ENCODE data around the gene EPAS1. TPM values are rescaled to one million over a fixed set of nuclear protein-coding genes. Genes with fewer than 3 reads are reported as not detected.

The EPAS1 gene
- total RNA-seq, 1 experiment from 2014 or later, result 20.7 TPM

DNA sequence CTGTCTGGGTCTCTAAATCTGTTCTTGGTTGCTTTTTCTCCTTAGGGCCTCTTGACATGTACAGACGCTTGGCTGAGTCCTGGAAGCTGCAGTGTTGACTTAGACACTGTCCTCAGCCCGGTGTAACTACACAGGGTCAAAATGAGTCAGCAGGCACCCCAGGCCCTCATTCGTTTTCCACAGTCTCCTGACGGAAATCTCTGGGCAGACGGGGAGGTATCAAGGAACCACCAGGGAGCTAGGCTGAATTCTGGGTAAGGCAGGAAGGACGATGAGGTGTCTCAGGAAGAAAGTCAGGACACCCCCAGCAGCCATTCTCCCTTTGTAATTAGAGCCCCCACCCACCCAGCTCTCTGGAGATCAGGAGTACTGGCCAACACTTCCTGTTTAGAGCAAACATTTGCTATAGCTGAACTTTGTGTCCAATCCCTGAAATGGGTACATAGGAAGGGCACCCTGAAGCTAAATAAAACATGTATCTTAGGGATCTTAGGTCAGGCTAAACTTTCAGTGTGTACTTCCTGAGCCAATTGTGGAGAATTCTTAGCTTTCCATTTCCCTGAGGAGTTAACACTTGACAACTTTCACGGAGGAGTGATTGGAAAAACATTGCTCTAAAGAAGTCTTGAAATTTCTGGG lies 23.9 kb upstream of the EPAS1 start:
- DNase-seq (ENCODE audit: low spot score), result no peak

DNA sequence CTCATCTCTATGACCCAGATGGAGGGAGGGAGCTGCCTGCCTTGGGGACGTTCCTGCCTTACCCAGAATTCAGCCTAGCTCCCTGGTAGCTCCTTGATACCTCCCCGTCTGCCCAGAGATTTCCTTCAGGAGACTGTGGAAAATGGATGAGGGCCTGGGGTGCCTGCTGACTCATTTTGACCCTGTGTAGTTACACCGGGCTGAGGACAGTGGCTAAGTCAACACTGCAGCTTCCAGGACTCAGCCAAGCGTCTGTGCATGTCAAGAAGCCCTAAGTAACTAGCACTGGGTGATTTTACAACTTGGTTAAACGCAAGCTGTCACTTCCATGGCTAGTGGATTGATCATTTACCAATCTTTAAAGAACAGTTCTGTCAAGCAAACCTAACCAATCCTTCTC lies 23.3 kb upstream of the EPAS1 start:
- no peak for DNase-seq (ENCODE audit: low spot score)

DNA sequence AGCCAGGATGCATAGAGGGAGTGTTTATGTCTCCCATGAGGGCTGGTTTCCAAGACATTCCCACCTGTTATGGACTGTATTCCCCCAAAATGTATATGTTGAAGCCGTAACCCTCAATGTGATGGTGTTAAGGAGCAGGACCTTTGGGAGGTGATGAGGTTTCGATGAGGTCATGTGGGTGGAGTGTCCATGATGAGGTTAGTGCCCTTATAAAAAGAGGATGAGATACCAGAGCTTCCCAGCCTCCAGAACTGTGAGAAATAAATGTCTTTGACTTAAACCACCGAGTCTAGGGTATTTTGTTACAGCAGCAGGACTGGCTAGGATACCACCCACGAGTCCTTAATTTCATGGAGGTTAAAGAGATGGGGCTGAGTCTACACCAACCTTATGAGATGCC lies 22.6 kb upstream of the EPAS1 start:
- no peak for DNase-seq (ENCODE audit: low spot score)

DNA sequence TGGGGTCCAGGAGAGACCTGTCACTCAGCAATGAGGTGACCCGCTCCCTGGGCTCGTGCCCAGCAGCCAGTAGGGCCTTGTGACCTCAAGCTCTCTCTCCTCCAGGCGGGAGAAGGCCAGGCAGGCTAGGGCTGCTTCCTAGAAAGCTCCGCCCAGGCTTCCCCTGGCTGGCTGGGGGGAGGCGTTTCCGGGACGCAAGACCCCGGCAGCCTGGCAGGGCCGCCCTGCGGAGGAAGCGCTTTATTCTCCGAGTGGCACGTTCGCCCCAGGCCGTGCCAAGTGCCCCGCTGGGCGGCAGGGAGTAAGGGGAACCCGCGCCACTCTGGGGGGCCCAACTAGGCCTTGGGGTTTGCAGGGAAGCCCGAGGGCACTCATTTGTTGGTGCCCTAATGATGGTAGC lies 21.2 kb upstream of the EPAS1 start:
- no peak for DNase-seq (ENCODE audit: low spot score)

DNA sequence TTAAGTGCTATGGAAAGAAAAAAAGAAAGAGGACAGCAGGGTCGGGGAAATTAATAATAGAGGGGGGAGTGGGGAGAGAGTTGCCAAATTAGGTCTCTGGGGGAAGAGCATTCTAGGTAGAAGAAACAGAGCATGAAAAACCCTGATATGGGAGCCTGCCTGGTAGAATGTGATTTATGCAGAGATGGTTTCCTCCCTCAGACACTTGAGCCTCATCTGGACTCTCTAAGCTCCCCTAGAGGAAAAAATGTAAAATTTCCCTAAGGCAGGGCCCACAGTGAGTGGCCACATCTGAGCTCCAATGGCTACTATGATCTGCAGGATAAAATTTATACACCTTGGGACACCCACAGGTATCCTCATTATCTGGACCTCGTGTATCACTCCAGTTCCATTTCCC lies 20.6 kb upstream of the EPAS1 start:
- peak; percentile 31 for DNase-seq (ENCODE audit: low spot score)

DNA sequence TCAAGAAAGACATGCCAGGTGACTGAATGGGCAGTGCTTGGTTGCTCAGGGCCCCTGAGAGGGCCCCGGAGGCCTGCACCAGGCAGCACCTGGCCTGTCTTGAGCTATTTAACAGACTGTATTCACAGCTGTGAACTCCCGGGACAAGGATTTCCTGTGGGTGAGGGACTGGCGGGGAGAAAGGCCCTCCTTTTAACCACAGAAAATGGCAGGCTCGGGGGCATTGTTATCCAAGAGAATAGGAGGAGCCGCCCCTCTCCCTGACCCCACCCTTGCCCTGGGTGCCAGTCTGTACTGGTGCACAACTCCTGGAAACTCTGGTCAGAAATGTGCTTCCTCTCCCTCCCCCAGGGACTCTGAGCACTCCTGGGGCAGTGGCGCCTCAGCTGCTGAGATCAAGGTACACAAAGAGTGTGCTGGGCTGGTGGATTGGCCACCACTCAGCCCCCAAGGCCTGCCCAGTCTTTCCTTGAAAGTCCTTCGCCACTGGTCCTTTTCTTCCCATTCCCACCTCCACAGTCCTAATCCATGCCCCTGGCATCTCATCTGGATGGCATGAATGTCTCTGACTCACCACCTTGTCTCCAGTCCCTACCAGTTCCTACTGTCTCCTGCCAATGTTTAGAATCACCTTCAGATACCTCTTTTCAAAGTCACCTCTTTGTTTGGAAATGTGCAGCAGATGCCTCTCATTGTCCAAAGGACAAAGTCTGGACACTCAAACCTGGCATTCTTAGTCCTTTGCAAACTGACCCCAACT lies 19.6 kb upstream of the EPAS1 start:
- DNase-seq (ENCODE audit: low spot score), result no peak

DNA sequence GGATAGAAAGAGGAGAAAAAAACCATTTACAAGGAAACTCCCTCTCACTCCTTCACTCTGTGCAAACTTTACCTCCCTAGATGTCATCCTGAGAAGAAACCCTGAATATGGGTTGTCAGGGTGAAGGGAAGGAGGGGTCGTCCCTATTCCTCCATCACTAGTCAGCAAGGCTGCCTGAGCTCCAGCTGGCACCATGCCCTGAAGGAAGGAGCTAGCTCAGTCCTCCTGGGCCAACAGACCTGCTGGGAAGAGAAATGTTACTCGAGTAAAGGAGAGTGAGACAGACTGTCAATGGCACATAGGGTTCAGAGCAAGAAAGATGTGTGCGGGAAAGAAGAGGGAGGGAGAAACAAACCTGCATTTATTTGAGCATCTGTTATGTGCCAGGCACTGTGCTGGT lies 18.3 kb upstream of the EPAS1 start:
- no peak for DNase-seq (ENCODE audit: low spot score)

DNA sequence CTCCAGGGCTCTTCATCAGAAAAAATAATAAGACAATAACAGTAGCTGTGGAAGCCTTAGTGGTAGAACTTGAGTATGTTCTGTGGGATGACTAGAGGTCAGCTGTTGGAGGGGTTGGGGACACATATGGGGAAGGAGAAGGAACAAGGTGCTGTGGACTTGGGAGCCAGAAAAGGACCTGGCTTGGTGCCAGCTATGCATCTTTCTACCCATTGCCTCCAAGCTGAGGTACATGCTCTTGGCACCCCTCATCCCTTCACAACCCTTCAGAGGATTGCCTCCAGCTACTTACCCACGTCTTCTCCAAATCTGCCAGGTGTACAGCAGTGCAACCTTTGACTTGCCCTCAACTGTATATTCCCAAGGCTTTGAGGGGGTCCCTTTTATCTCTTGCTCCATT lies 15.3 kb upstream of the EPAS1 start:
- no peak for DNase-seq (ENCODE audit: low spot score)

DNA sequence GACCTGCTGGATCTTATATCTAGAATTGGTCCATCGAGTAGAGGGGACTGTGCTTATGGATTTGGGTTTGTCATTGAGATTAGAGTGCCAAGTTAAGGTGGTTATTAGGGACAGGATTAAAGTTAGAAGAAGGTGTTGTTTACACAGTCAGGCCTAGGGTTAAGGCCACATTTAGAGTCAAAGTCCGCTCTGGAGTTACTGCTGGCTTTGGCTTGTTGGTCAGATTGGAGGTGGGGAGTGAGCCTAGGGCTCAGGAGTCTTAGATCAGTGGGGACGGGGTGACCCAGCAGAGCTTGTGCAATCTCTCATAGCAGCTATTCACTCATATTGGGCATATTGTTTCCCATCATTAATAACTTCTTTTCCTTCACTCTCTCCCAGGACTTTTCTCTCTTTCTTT lies 13.5 kb upstream of the EPAS1 start:
- DNase-seq (ENCODE audit: low spot score), result no peak

DNA sequence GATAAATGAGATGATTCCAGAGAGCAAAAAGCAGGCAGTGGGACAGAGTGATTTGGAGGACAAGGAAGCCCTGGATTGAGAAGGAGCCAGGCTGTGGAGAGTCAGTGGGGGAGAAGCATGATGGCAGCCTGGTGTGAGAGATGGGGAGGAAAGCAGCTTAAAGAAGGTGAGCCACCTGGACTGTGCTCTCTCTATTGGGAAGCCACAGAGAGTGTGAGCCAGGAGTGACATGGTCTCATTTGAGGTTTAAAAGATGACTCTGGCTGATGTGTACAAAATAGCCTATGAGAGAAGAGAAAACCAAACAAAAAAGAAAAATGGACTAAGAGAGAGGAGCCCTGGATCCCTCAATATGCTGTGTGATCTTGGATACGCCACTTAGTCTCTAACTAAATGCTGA lies 12.9 kb upstream of the EPAS1 start:
- DNase-seq (ENCODE audit: low spot score), result no peak

DNA sequence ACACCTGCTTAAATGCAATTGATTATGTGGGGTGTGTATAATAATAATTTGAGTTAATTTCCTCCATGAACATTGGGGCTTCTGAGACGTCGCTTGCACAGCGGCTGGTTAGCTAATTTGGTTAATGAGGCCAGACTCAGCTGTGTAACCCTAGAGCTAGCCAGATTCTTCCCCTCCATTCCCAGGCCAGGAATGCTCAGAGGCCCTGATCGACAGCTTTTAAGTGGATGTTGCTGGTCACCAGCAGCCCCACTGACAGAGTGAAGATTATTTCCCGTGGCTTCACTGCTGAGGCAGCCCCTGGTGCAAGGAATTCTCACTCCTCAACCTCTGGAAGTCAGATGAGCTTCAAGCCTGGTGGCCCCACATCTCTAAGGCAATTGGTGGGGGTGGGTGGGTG lies 12.4 kb upstream of the EPAS1 start:
- no peak for DNase-seq (ENCODE audit: low spot score)

DNA sequence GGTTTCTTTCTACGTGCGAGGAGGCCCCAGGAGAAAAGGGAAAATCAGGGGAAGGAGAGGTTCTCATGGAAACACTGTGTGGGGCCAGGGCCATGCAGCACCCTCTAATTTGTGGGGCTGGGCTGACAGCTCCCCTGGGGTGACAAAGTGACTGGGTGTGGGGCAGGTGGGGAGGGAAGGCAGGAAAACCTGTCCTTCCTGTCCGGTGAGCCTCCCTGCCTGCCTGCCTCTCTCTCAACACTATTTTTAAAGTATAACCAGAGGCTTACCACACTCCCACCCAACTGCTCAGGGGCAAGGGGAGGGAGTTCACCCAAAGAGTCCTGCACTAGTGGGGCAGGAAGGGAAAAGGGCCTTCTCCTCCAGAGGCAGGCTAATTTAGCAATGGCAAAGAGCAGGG lies 10.5 kb upstream of the EPAS1 start:
- peak; percentile 42 for DNase-seq (ENCODE audit: low spot score)

DNA sequence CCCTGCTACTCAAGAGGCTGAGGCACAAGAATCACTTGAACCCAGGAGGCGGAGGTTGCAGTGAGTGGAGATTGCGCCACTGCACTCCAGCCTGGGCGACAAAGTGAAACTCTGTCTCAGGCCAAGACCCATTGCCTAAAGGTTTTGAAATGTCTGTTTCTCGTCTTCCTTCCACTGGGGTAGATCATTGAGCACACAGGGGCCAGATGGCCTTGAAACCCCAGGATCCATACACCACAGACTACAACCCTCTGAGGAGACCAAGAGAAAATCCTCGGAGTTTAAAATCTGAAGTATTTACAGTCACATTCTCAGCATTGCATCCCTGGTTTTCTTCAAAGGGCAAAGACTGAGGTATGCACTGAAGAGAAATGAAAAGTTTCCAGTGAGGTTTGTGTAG lies 7.1 kb upstream of the EPAS1 start:
- no peak for DNase-seq (ENCODE audit: low spot score)

DNA sequence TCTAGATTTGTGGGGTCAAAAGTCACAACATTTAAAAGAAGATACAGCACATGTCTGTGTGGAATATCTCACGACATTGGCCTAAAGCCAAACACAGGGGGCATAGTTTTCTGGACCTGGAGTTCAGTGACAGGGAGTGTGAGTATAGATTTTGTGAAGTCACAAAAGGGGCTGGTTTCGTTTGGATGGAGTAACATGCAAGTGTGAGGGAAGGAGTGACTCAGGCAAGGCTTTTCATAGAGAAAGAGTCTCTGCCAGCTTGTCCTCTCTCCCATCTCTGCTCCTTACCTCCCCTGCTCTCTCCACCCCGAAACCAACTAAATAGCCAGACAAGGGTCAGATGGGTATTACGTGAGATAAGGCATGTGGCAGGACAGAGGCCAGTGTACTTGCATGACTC lies 3.7 kb upstream of the EPAS1 start:
- DNase-seq (ENCODE audit: low spot score), result no peak

DNA sequence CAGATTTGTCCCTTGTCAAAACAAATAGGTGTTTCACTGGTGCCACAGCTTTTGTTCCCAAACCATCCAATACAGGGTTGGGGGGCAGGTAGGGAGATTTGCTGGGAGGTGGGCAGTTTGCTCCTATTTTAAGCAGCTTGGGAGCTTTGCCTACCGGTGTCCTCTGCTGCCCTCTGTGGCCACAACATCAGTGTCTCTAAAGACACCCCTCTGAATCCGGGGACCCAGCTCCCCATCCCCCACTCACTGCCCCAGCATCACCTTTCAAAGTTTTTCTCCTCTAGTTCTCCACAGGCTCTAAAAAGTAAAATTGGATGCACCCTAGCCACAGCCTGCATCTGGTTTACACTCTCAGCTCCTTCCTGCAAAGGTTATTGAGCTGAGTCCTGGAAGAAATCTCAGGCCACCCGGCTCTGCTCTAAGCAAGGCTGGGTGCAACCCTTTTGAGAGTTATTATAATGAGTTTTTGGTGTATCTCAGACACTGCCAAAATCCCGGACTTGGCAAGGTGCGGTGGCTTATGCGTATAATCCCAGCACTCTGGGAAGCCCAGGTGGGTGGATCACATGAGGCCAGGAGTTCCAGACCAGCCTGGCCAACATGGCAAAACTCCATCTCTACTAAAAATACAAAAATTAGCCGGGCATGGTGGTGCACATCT lies 2.9 kb upstream of the EPAS1 start:
- DNase-seq (ENCODE audit: low spot score), result peak; percentile 42

DNA sequence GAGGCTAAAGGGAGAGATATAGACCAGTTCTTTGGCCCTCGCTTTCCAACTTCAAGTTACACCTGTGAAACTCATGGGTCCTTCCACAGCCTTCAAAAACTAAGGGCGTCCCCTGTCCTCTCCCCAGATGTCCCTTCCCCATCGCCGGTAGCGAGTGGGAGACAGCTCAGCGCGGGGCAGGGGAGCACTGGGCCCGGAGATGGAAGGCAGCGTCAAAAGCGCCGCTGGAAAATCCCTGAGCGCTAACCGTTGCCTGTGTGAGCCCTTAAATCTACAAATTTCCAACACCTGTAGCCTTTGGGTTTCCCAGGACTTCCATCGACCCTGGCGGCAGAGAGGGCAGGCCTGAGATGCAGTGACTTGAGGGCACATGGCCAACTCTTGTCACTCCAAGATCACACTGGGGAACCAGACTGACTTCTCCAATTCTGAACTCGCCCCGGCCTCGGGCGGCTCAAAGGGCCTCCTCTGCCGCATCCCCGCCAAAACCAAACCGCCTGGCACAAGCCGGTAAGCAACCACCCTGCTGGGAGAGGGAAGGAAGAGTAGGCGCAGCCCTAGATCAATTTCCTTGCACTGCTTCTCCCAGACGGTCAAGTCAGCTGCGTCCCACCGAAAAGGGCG lies 879 bp upstream of the EPAS1 start:
- DNase-seq (ENCODE audit: low spot score), result no peak

DNA sequence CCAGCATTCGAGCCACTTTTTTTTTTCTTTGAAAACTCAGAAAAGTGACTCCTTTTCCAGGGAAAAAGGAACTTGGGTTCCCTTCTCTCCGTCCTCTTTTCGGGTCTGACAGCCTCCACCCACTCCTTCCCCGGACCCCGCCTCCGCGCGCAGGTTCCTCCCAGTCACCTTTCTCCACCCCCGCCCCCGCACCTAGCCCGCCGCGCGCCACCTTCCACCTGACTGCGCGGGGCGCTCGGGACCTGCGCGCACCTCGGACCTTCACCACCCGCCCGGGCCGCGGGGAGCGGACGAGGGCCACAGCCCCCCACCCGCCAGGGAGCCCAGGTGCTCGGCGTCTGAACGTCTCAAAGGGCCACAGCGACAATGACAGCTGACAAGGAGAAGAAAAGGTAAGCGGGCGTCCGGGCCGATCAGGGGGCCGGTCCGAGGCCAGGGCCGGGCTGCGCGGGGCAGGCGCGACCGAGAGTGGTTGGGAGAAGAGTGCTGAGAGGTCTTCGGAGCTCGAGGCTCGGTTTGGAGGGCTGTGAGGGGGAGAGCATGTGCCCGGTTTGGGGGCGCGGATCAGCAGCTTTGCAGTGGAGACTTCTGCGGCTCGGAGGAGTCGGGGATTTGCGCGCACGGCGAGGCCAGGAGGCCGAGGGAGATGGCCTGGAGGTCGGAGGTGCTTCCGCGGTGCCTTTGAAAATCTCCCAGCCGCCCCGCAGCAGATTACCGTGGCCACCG lies 502 bp downstream of the EPAS1 start:
- peak; percentile 78 for DNase-seq (ENCODE audit: low spot score)

DNA sequence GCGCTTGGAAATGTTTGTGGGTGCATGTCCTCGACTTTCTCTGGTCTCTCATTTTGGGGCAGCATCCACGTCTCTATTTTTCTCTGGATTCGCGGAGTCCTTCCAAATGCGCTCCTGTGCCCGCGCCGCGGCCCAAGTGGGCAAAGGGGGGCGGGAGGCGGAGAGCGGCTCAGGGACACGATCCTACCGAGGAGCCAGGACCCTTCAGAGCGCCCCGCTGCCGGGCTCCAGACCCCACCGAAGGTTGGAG lies 990 bp downstream of the EPAS1 start:
- peak; percentile 16 for DNase-seq (ENCODE audit: low spot score)

DNA sequence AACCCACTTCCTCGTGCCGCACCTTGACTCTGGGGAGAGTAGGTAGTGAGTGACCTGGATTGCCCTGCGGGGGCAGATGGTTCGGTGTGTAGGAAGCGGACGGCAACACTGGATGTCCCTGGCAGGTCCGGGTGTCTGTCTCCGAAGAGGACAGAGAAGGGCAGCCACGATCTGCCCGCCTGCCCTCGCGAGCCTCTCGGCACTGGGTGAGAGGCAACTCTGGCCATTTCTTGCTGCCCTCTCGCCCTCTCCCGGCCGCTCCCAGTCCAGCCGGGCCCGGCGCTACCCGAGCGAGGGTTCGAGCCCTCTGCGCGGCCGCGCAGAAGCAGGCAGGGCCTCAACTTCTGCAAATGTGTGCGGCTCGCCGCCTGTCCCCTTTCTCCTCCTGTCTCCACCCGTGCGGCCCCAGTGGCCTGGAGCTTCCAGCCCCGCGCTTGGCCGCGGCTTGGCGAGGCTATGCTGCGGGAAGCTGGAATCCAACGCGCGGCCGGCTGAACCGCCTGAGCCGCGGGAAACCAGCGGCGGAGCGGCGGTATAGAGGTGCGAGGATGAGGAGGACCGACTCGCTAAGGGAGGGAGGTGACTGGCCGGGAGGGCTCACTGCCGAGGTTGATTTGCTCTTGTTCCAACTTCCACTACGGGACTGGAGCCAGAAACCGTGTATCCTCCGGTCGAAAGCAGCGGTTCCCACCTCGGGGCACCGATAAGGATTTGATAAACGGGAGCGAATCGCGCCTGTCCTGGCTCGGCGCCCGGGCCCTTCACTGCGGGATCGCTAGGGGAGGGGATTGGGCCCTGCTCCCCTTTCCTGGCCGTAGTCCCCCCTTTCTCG lies 1.5 kb downstream of the EPAS1 start:
- DNase-seq (ENCODE audit: low spot score), result peak; percentile 48

DNA sequence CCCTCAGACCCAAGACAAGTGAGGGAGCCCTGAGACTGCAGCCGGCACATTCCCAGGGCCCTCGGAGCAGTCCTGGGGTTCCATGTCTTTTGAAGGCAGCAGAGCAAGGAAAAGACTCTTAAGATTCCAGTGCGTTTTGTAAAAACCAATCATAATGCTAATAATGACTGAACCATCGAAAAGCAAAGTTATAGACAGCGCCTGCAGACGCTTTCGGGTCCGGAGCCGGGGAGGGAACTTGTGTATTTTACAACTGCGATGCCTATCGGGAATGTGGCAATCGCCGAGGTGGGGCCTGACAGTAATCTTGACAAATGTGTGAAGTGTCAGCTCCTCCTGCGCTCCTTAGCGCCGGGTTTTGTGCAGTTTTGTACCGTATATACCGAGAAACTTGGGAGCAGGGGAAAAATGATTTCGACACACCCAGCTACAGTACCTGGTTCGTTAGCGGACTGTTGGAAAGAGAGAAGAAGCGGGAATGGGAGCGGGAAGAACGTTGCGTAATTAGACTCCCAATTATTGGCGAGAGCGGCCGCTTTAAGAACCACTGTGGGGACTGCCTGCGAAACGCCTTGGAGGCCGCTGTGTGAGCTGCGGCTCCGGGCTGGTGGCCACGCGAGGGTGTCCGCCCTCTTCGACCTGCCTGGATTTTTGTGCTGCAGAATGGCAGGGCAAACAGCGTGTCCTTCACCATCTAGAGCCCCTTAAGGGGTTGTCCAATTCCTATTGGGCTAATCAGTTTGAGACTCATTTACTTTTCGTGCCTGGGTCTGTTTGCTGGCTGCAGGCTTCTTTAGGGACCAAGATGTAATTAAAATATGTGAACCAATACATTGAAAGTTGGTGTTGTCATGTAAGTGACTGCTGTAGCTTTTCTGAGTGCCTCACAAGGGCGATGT lies 2.4 kb downstream of the EPAS1 start:
- DNase-seq (ENCODE audit: low spot score), result peak; percentile 73

Measured in HT-29 (cell line).